Right ventricle myocardium inferior (tissue), 1 donor: ENCODE measurements around the gene SOCS2. TPM values are rescaled to one million over a fixed set of nuclear protein-coding genes. Genes with fewer than 3 reads are reported as not detected.

ENCODE experiments used
- ATAC-seq: fragments of 200-7000 bp; cut with Tn5 transposase; one replicate; pipeline ENCODE4 v1.9.1; 2020; ENCODE audit warnings: mild to moderate bottlenecking, moderate library complexity
- DNase-seq: peaks from one replicate; pipeline ENCODE4 v3.0.0; 2021; ENCODE audit errors: missing footprints
- intact Hi-C: fragments of 100-400 bp; cut with DNase I; formaldehyde crosslinking; loops from one replicate; pipeline ENCODE4 v1.11.0; 2022
- total RNA-seq: library from RNA; stranded (reverse); fragmentation: NEBNext Ultra II Directional; extraction: Animal tissue kit (Norgen Biotek cat#: 25700); gene quantifications from one replicate; pipeline ENCODE4 v1.2.1, GENCODE V29; 2021
- donor health status: DM: no; HTN: yes; CAD: no; lungs with severe emphysema.

SOCS2 gene
- total RNA-seq, 1 donor from 2014 or later = 7.2 TPM

DNA sequence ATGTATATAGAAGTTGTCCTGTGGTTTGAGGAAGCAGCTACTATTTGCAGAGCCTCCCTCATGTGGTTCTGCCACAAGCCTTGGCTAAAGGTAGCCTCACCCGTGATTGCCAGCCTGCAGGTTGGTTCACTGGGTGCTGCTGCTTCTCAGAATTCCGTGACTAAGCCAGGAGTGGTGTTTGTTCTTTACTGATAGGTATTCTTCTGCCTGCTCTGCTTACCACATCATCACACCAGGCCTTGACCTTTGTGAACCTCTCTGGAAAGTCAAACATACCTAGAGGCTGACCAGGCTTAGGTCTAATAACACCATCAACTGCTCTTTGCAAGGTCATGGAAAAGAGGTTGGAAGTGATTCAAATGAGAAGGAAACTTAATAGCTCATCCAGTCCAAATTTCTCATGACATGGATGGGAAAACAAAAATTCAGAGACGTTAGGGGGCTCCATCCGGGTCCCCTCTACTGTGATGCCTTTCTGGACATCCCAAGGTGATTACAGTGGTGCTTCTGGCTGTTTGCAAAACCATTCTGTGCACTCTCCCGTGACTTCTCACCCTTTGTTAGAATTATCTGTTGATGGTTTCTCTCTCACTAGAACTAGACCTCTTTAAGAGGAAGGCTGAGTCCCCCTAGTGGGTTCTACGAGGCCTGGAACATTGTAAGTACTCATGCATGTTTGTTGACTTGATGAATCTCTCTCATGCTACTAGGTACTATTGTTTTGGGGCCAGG lies 8.5 kb upstream of the SOCS2 start:
- ATAC-seq (no peak), DNase-seq (no peak)
- intact Hi-C loops = no loop called here

DNA sequence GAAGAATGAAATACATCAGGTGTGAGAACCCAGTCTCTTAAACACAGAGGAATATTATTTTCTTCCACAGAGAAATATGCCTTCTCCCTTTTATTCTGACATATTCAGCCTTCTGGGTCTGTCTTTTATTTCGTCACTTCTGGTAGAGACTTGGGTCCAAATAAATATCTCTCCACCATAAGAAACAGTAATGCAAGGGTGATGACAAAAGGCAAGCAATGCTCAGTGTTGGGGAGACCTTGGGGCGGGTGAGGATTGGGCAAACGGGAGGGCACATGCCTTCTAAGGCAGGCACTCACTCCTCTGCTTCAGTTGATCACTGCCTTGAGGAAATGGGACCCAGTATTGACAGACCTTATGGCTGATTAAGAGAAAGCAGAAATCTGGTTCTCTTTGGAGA lies 6.7 kb upstream of the SOCS2 start:
- DNase-seq = no peak
- intact Hi-C loops = loop anchor here (5.0 kb wide), 1 partner anchor 63 kb away; no protein-coding TSS in a partner anchor
- no peak for ATAC-seq

DNA sequence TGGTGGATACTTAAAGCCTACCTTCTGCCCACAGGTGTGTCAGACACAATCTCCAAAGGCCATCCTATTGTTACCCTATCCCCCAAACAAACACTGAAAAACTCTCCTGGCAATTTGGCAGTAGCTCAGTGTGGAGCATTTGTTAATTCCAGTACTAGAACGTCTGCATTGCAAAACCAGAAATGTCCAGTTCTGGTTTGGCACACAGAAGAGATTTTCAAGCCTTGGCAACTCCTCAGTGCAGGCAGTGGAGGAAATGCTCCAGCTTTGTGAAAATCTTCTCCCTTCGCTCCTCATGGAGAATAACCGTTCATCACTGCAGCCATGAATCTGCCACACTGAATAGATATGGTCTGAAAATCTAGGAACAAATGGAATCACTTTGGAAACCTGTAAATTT lies 5.3 kb upstream of the SOCS2 start:
- DNase-seq (no peak), ATAC-seq (no peak)
- intact Hi-C loops = loop anchor here (5.0 kb wide), 1 partner anchor 65 kb away; no protein-coding TSS in a partner anchor

DNA sequence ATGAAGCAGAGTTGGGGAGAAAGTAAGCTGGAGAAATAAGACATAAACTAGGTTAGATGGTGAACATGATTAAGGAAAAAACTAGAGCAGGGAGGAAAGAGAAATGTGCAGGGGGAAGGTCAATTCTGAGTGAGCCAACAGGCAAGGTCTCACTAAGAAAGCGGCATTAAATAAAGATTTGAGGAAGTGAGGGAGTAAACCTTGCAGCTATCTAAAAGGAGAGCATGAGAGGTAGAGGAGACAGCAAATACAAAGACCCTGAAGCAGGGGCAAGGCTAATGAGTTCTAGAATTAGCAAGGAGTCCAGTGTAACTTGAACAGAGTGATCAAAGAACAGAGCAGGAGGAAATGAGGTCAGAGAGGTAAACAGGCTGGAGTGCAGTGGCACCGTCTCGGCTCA lies 4.4 kb upstream of the SOCS2 start:
- intact Hi-C loops = loop anchor here (5.0 kb wide), 1 partner anchor 66 kb away; no protein-coding TSS in a partner anchor
- DNase-seq (no peak), ATAC-seq (no peak)

DNA sequence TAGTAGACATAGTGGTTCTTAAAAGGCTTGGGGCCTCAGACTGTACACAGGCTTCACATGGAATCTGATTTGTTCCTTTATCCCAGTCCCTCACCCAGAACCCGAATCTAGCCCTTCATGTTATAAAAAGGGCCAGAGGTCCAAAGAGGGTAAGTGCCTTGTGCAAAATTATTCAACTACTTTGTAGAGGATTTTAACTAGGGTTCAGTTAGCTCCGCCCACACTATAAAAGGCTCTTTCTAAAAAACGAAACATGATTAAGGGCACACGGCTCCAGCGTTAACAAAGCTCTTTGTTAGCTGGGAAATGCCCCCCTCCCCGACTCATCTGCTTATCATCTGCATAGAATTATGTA lies 3.2 kb upstream of the SOCS2 start:
- ATAC-seq (no peak), DNase-seq (no peak)
- intact Hi-C loops = loop anchor here (5.0 kb wide), 1 partner anchor 67 kb away; no protein-coding TSS in a partner anchor

DNA sequence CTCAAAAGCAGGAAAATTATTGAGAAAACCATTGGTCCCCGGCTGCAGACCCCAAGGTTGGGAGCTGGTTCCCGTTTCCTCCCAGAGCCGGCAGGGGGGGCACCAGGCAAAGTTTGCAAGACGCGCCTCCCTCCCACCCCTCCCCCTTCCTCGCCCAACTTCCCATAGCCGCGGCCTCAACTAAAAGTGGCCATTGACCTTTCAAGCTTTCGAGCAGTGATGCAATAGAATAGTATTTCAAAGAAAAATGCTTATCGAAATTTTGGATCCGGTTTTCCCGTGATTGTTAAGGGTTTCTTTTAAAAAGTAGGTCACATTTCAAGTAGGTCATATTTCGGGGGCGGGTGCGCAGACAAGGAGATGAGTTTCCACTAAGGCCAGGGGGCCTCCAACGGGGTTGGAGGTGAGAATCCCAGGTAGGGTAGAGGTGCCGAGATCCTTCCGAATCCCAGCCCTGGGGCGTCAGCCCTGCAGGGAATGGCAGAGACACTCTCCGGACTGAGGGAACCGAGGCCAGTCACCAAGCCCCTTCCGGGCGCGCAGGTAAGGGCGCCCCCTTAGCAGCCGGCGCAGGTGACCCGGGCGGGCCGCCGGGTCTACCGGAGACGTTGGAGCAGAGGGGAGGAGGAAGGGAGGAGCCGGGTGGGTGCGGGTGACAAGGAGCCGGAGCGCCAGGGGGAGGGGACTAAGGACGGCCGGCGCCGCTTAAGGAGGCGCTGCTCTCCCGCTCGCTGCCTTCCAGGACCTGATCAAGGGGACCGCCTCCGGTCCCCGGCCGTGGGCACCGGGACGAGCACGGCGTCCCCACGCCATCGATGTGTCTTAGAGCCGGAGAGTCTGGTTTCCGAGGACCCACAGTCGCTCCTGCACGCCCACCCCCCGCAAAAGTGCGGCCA lies 2.6 kb upstream of the SOCS2 start:
- peak; percentile 82 for ATAC-seq
- intact Hi-C loops = loop anchor here (1.0 to 10.0 kb wide), 11 partner anchors 21 to 531 kb away; partner anchors contain the start of gene CRADD
- peak; percentile 88 for DNase-seq

DNA sequence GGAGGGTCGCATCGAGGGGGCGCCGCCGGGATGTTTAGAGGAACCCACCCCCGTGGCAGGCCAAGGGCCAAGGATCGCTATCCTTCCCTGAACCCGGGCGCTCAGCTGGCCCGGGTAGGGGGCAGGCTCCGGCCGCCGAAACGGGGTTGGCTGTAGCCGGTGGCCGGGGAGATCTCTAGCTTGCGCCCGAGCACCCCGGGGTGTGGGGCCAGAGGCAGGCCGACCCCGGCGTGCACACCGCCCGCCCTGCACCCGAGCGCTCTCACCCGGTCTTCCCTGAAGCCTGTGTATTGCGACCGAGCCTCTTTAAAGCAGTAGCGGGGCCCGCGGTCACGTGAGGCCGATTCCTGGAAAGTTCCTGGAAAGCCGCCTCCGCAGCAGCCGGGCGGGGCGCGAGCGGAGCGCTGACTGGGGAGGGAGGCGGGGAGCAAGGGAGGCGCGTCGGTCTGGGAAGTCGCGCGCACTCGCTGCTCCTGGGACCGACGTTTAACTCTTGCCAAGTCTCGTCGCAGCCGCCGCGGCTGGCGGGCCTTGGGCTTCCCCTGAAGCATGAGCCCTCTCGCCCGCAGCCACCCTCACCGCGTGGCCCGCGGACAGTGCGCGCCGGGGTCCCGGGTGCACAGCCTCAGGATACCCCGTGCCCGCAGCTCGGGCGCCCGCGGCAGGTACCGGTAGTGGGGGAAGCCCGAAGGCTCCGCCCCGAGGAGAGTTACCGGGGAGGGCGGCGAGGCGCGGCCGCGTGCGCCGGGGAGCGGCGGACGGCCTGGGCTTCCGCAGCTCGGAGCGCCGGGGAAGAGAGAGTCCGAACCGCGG lies 1.7 kb upstream of the SOCS2 start:
- ATAC-seq (peak; percentile 88), DNase-seq (peak; percentile 96)
- intact Hi-C loops = loop anchor here (1.0 to 10.0 kb wide), 11 partner anchors 20 to 531 kb away; partner anchors contain the start of gene CRADD

DNA sequence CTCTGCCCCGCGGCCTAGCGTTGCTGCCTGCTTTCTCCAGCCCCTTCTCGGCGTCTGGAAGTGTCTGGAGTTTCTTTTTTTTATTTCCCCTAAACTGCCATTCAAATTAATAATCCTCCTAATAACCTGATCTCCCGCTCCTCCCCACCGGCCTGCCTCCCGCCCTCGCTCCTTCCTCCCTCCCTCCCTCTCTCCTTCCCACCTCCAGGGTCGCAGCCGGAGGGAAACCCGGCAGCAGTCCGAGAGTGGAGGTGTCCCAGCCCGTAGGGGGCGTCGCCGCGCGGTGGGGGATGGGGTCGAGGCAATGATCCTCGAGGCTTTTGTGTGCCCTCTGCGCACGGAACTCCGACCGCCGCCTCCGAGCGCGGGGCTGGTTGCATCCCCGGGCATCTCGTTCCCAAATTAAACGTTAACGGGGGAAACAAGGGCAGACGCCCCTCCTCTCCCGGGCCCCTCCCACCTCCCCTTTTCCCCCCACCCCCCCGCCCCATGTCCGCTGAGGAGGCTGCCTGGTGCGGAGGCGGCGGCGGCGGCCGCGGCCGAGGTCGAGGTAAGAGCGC lies 1.0 kb upstream of the SOCS2 start:
- DNase-seq = peak; percentile 85
- intact Hi-C loops = loop anchor here (1.0 to 10.0 kb wide), 7 partner anchors 19 to 503 kb away; no protein-coding TSS in a partner anchor
- peak; percentile 21 for ATAC-seq

DNA sequence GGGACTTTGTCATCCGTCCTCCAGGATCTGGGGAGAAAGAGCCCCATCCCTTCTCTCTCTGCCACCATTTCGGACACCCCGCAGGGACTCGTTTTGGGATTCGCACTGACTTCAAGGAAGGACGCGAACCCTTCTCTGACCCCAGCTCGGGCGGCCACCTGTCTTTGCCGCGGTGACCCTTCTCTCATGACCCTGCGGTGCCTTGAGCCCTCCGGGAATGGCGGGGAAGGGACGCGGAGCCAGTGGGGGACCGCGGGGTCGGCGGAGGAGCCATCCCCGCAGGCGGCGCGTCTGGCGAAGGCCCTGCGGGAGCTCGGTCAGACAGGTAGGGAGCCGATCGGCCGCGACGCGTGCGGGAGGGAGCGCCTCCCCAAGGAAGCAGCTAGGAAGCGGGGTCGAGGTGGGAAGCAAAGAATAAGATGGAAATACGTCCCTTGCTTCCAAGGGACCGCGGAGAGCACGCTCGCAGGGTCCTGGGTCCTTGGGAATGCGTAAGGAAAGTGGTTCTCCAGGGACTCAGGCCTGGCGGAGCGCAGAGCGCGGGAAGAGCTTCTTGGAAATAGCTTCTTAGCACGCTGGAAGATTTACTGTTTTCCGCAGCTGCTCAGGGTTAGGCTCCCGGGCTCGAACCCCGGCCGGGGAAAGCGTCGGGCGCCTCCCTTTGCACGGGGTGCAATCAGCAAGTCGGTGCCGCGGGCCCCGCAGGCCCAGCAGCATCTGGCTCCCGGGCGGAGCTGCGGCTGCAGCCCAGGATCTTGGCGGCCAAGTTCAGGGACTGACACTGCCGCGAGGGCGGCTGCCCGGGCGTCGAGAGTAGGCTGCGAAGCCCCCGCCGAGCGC lies 457 bp downstream of the SOCS2 start:
- peak; percentile 71 for DNase-seq
- ATAC-seq = no peak
- intact Hi-C loops = loop anchor here (1.0 to 10.0 kb wide), 5 partner anchors 21 to 502 kb away; no protein-coding TSS in a partner anchor

DNA sequence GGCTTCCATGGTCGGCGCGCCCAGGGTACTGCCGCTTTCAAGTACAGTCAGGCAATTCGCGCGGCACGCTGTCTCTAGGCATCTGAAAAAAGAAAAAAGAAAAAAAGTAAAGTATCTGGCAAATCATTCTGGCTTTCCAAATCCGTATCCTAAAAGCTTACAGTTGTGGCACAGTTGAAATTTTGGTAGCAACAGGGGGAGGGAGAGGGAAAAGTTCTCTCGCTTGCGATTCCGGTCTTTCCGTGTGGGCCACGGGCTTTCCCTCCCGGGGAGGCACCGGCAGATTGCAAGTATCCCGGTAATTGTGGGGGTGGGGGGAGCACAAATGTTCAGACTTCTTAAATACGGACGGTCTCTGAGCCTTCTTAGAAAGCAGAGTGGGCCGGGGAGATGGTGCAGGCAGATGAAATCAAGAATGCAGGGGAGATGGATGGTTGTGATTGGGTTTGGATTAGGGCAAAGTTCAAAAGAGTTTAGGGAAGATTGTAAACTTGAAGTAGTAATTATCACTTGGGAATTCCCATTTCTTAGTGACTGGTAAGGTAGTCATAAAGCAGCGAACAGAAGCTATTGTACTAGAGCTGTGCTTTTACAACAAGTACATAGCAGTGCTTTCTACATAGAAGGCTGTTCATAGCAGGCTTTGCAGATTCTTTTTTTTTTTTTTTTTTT lies 1.2 kb downstream of the SOCS2 start:
- intact Hi-C loops = loop anchor here (1.0 to 10.0 kb wide), 5 partner anchors 21 to 501 kb away; no protein-coding TSS in a partner anchor
- no peak for ATAC-seq
- DNase-seq = no peak

DNA sequence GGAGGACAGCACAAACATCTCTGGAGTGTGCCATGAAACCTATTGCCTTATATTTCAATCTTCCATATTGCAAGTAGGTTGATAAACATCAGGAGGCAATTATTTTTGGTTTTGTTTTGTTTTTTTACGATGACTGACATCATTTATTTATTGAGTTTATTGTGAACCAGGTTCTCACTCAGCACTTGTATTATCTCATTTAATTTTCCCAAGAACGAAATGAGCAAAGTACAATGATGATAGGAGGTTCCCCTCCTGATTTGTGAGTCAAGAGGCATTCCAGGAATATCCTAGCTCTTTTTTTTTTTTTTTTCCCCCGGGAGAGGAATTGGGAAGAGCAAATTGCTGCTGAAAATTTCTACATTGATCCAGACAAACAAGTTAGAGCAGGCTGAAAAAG lies 4.7 kb downstream of the SOCS2 start:
- intact Hi-C loops = loop anchor here (10.0 kb wide), 1 partner anchor 498 kb away; no protein-coding TSS in a partner anchor
- DNase-seq (no peak), ATAC-seq (no peak)

DNA sequence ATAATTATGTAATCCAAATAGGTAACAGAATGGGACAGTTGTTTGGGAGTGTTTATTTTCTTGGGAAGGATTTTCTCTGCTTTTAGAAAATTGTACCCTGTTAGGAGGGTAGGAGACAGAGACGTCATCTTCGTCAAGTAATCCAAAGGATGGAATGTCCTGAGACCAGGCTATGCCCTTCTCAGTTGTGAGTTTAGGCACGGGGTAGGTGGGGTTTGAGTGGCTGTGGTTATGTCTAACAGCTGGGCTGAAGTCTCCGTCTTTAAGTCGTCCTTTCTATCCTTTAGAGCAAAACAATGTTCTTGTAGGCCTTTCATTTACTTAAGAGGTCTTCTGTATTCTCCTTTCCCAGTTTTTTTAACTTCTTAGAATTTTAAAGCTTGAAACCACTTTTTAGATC lies 5.7 kb downstream of the SOCS2 start:
- DNase-seq (no peak), ATAC-seq (no peak)
- intact Hi-C loops = loop anchor here (10.0 kb wide), 1 partner anchor 497 kb away; no protein-coding TSS in a partner anchor

DNA sequence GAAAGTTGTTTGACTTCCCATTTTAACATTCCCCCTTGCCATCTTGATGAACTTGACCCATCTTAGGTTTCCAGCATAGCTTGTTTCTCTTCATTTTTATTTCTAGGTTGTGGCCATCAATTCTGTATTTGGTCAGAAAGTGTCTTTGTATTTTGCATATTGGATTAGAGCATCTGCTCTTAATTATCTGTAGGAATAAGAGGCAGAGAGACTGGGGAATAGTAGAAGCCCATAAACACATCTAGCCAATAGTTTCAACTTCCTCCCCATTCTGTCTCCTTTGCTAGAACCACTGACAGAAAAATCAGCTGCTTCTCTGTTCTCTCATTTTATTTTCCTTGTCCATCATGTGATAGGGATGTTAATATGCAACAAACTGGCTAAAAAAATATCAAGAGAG lies 8.2 kb downstream of the SOCS2 start:
- no peak for ATAC-seq

DNA sequence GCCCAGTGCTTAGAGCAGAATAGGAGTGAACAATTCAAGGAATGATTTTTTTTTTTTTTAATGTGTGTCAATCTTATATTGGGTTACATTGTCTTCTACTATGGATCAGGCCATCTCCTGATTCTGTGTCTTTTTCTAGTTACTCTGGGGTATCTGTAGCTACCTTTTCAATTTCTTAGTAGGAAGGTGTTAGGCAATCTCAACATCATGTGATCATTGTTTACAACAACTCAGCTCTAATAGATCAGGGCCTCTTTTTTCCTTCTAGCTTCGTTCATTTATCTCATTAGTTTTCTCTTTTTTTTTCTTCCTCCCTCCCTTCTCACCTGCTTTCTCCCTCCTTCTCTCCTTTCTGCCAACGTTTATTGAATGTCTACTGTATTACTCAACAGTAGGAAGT lies 8.9 kb downstream of the SOCS2 start:
- ATAC-seq (no peak), DNase-seq (no peak)
- intact Hi-C loops = no loop called here

More for the DNA sequence above, 8.2 kb downstream of the SOCS2 start:
- intact Hi-C loops = no loop called here
- DNase-seq = no peak

DNA sequence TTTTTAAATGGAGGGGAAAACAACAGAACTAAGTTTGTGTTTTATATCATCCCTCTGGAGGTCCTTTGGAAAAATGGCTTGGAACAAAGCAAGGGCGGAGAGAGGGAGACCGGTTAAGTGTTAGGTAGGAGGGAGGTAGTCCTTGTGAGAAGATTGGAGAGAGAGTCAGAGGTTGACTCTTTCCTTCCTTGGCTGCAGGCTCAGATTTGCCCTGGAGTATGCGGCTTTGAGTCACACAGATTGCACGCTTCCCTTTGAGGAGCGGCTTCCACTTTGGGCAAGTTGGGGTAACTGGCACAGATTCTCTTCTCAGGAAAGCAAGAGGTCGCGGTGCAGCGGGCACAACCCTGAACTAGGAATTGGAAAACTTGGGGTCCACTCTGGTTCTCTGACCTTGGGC lies 9.9 kb downstream of the SOCS2 start:
- ATAC-seq (no peak), DNase-seq (no peak)
- intact Hi-C loops = no loop called here

DNA sequence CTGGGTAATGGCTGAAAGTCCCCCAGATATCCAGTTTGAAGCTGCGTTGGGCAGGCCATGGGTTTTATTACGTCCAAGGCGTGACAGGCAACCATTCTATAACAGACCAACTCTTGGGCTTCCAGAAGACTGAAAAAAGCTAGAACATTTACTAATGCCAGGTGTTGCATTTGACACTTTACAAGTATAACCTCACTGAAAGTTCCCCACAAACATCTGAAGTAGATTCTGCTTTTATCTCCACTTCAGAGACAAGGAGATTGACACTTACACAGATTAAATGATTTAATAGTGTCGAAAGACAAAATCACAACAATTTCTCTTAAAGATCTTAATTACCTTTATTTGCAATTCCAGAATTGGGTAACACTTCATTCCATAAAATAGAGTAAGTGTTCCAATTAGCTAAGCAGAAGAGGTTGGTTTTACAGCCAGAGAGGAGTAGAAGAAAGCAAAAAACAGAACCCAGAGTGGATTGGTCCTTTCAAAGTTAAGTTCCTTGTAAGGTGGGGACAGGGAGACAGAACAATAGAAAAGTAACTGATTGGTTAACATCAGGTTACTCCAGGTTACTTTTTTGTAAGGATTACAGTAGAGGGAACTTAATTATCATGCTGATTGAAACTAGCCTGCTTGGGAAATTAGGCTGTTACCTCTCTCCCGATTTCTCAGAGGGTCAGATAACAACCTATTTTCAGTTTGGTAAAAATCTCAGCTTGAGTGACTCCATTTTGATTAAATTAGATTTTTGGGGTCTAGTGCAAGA lies 11.3 kb downstream of the SOCS2 start:
- no peak for DNase-seq
- no peak for ATAC-seq
- intact Hi-C loops = no loop called here
